PC-3 (cell line): ENCODE results near the gene TXNDC2. TPM values are rescaled to one million over a fixed set of nuclear protein-coding genes. Genes with fewer than 3 reads are reported as not detected.

Source experiments
- ATAC-seq: fragments of 200-7000 bp; cut with Tn5 transposase; 2 replicates; pipeline ENCODE4 v1.9.1; 2020; ENCODE audit warnings: mild to moderate bottlenecking, moderate library complexity
- BruUV-seq: library from RNA; stranded (reverse); fragments of 400-500 nt; replicated peaks from 2 replicates; lab custom pipeline; 2021; lab: Mats Ljungman, UMichigan
- CTCF ChIA-PET: fragments of 300-600 bp; sonication (Branson Sonifier 250); formaldehyde crosslinking; loops from one replicate; lab custom pipeline; 2022; ENCODE audit warnings: antibody characterized with exemption; lab: Charles Lee
- POLR2A ChIA-PET: fragments of 300-600 bp; sonication (Branson Sonifier 250); formaldehyde crosslinking; loops from one replicate; lab custom pipeline; 2022; ENCODE audit warnings: antibody characterized with exemption; ENCODE audit not compliant: unreplicated experiment; lab: Charles Lee
- DNase-seq: peaks from one replicate; pipeline ENCODE4 v3.0.0-alpha.2; 2015
- H2AFZ ChIP-seq: fragments of 300-600 bp; sonication (generic); 2 replicates; pipeline ENCODE4 v1.6.0; 2016; ENCODE audit warnings: antibody characterized with exemption, low read length
- H3F3A ChIP-seq: fragments of 300-600 bp; sonication (generic); one replicate; pipeline ENCODE4 v1.6.0; 2017; ENCODE audit warnings: antibody characterized with exemption, low read length, control low read depth, mild to moderate bottlenecking; ENCODE audit not compliant: unreplicated experiment
- H3K27ac ChIP-seq: fragments of 300-600 bp; sonication (generic); 2 replicates; pipeline ENCODE4 v1.5.1; 2016; ENCODE audit warnings: mild to moderate bottlenecking, low read length
- H3K27me3 ChIP-seq: fragments of 300-600 bp; sonication (generic); 2 replicates; pipeline ENCODE4 v1.6.1; 2016; ENCODE audit warnings: low read length, mixed read lengths
- H3K36me3 ChIP-seq: fragments of 300-600 bp; sonication (generic); 2 replicates; pipeline ENCODE4 v1.6.1; 2016; ENCODE audit warnings: low read depth, mixed run types, low read length, mixed read lengths
- H3K4me1 ChIP-seq: fragments of 300-600 bp; sonication (generic); 2 replicates; pipeline ENCODE4 v1.5.1; 2016; ENCODE audit warnings: low read length; ENCODE audit not compliant: insufficient read depth
- H3K4me2 ChIP-seq: fragments of 300-600 bp; sonication (generic); 2 replicates; pipeline ENCODE4 v1.6.0; 2016; ENCODE audit warnings: low read length
- H3K4me3 ChIP-seq: fragments of 300-600 bp; sonication (generic); 2 replicates; pipeline ENCODE4 v1.5.1; 2016; ENCODE audit warnings: mild to moderate bottlenecking, low read length, mixed read lengths
- H3K79me2 ChIP-seq: fragments of 300-600 bp; sonication (generic); 2 replicates; pipeline ENCODE4 v1.6.1; 2017; ENCODE audit warnings: low read length, mixed read lengths
- H3K9ac ChIP-seq: fragments of 300-600 bp; sonication (generic); 2 replicates; pipeline ENCODE4 v1.6.0; 2016; ENCODE audit warnings: mild to moderate bottlenecking, low read length
- H3K9me2 ChIP-seq: fragments of 300-600 bp; sonication (generic); replicated peaks from 2 replicates; pipeline ENCODE4 v1.6.1; 2016; ENCODE audit warnings: mixed run types, low read length, mixed read lengths
- H3K9me3 ChIP-seq: fragments of 300-600 bp; sonication (generic); 2 replicates; pipeline ENCODE4 v1.6.1; 2016; ENCODE audit warnings: low read length, mixed read lengths
- H4K20me1 ChIP-seq: fragments of 300-600 bp; sonication (generic); 2 replicates; pipeline ENCODE4 v1.6.1; 2016; ENCODE audit warnings: low read length, mixed read lengths
- EZH2 ChIP-seq: fragments of 300-600 bp; sonication (generic); IDR thresholded peaks from one replicate; pipeline ENCODE4 v1.6.1; 2017; ENCODE audit warnings: antibody characterized with exemption, mild to moderate bottlenecking, low read length; ENCODE audit not compliant: unreplicated experiment
- EZH2phosphoT487 ChIP-seq: fragments of 300-600 bp; sonication (generic); IDR thresholded peaks from 2 replicates; pipeline ENCODE4 v1.6.1; 2018; ENCODE audit warnings: mild to moderate bottlenecking, antibody characterized with exemption, low read length, borderline replicate concordance
- intact Hi-C: fragments of 100-400 bp; cut with micrococcal nuclease; formaldehyde crosslinking; loops from 2 replicates; pipeline ENCODE4 v1.9.0; 2023
- total RNA-seq: library from RNA; depleted of rRNA; stranded (reverse); fragments of >200 nt; gene quantifications from 2 replicates; pipeline ENCODE4 v1.2.3, GENCODE V29; 2014
- TF ChIP-seq, protein P1 (sequence below): fragments of 300-600 bp; sonication (generic); conservative IDR thresholded peaks from 2 replicates; pipeline ENCODE4 v1.5.1; 2017; ENCODE audit warnings: antibody characterized with exemption, low read depth, mild to moderate bottlenecking, low read length

TXNDC2 gene
- total RNA-seq, 1 experiment from 2014 or later, result 0.87 TPM

- no peak overlapping the region for H2AFZ ChIP-seq
- no peak overlapping the region for H3K4me3 ChIP-seq
- no peak for ATAC-seq
- H3K9me3 ChIP-seq, result no peaks in the 10 kb centered on the region
- POLR2A ChIA-PET, result no interaction called here
- CTCF ChIA-PET, result no interaction called here
- H3K9ac ChIP-seq, result no peak overlapping the region
- H3K4me1 ChIP-seq, result no peaks in the 10 kb centered on the region; the same call in 1 of the 2 replicates
- no peak for DNase-seq
- intact Hi-C loops, result no loop called here
- no TSS peak for BruUV-seq
- TF ChIP-seq EZH2 (no peak), EZH2phosphoT487 (no peak)
- TF ChIP-seq, protein P1, sequence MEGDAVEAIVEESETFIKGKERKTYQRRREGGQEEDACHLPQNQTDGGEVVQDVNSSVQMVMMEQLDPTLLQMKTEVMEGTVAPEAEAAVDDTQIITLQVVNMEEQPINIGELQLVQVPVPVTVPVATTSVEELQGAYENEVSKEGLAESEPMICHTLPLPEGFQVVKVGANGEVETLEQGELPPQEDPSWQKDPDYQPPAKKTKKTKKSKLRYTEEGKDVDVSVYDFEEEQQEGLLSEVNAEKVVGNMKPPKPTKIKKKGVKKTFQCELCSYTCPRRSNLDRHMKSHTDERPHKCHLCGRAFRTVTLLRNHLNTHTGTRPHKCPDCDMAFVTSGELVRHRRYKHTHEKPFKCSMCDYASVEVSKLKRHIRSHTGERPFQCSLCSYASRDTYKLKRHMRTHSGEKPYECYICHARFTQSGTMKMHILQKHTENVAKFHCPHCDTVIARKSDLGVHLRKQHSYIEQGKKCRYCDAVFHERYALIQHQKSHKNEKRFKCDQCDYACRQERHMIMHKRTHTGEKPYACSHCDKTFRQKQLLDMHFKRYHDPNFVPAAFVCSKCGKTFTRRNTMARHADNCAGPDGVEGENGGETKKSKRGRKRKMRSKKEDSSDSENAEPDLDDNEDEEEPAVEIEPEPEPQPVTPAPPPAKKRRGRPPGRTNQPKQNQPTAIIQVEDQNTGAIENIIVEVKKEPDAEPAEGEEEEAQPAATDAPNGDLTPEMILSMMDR, result no peak
- H3K79me2 ChIP-seq, result no peaks in the 10 kb centered on the region
- H3K27ac ChIP-seq, result no peak overlapping the region
- H3K9me2 ChIP-seq, result no peaks in the 10 kb centered on the region
- no peaks in the 10 kb centered on the region for H3K36me3 ChIP-seq
- no peak overlapping the region for H3K4me2 ChIP-seq
- H3K27me3 ChIP-seq, result no peaks in the 10 kb centered on the region
- no peaks in the 10 kb centered on the region for H4K20me1 ChIP-seq
- H3F3A ChIP-seq, result no peaks in the 10 kb centered on the region
These were observed 37.4 kb upstream of the TXNDC2 start for GRCh38 chr18:9848170-9848879.

DNA sequence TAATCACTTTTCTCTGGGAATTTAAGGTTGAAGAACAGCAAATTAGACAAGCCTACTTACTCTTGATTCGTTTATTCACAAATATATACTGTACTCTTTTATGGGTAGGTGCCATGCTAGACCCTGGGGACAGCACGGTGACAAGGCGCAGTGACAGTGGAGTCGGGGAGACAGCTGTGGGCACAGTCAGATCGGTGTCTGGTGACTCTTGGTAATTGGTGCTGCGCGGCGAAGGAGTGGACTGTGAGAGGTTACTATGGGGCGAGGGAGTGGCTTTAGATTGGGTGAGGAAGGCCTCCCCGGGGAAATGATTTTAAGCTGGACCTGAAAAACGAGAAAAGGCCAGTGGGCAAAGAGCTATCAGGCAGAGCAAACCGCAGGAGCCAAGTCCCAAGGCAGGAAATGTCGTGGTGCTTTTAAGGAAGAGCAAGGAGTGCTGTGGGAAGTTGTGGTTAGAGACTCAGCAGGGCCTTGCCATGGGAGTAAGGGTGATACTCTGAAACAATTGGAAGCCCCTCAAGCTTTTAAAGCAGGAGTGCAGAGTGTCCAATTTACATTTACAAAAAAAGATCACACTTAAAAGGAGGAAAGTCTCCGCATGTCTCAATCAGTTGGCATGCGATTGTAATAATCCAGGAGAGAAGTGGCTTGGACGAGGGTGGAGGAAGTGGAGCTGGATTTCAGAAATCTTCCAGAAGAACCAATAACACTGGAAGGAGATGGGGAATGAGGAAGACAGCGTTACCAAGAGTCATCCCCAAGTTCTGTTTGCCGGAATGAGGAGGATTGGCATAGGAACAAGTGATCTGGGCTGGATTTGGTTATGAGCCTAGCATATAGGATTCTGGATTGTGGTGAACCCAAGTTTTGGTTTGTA, 36.1 kb upstream of the TXNDC2 start:
- Histone ChIP-seq H2AFZ (no peak overlapping the region), H3K27me3 (no peaks in the 10 kb centered on the region)

More for the DNA sequence above, 36.1 kb upstream of the TXNDC2 start:
- Histone ChIP-seq H4K20me1 (no peaks in the 10 kb centered on the region), H3K9ac (no peak overlapping the region), H3K36me3 (no peaks in the 10 kb centered on the region), H3K27ac (no peak overlapping the region), H3K9me2 (no peaks in the 10 kb centered on the region), H3F3A (no peaks in the 10 kb centered on the region), H3K4me1 (no peaks in the 10 kb centered on the region; the same call in 1 of the 2 replicates), H3K4me3 (no peak overlapping the region), H3K79me2 (no peaks in the 10 kb centered on the region), H3K4me2 (no peak overlapping the region), H3K9me3 (no peaks in the 10 kb centered on the region)
- no peak for TF ChIP-seq EZH2
- TF ChIP-seq, protein P1, result no peak
- TF ChIP-seq EZH2phosphoT487, result no peak
- no TSS peak for BruUV-seq
- intact Hi-C loops, result no loop called here
- ChIA-PET CTCF (no interaction called here), POLR2A (interaction anchor here (0.7 kb wide), 1 partner anchor 107 kb away, joined by 3 read pairs; no protein-coding TSS in a partner anchor)
- ATAC-seq (no peak), DNase-seq (peak; percentile 27)
